Measurements from ENCODE around the gene LMX1A.

DNA sequence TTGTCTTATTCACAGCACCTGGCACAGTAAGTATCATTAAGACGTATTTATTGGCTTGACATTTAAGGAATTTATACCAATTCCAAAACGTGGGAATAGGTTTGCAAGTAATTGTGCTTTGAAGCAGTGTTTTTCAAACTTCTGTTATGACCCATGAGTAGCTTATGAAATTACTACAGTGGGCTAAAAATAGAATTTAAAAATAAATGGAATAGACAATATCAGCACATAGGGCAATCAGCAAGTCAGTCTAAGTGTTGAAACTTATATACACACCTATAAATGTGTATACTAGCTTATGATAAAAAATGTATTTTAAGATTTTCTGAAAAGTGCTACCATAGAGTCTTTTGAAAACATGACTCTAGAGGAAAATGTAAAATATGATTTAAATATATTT is 116.6 kb downstream of the LMX1A start:
- TF ChIP-seq POLR2A (IDR thresholded peaks at IDR 0.05; ENCODE audit: low read length) (no peak), GATA1 (IDR thresholded peaks at IDR 0.05; ENCODE audit: low read depth, low read length) (no peak)
